GF-D8 (cell line): ENCODE data around the gene STRBP.
"Not testable (repeated sequence)": the region's sequence is repeated elsewhere in the genome, so short reads cannot be mapped to it uniquely, and the experiment has no call there.

Source experiments
- DNase-seq: peaks from one replicate; lab custom pipeline; 2025; lab: John Stamatoyannopoulos, UW

STRBP gene

GRCh38 chr9:123191260-123191659 lies 77.1 kb downstream of the STRBP start:
- no peak for DNase-seq

DNA sequence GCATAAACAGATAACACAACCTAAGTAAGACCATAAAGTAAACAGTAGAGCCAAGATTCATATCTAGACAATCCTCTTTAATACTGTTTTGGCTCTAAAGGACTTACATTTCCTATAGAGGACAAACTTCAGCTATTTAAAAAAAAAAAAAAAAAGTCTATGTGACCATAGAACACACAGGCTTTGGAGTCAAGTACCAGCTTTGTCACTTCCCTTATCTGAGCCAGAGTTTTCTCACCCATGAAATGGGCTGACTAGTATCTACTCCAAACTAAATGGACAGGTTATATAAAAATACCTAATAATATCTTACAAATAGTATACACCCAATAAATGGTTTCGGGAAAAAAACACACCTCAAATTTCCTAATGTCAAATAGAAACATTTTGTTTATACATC lies 81.3 kb downstream of the STRBP start:
- no peak for DNase-seq

- not testable (repeated sequence) for DNase-seq
These were observed 82.4 kb downstream of the STRBP start for GRCh38 chr9:123186029-123186428.

GRCh38 chr9:123176949-123177348 lies 91.4 kb downstream of the STRBP start:
- no peak for DNase-seq

- no peak for DNase-seq
These were observed 92.3 kb downstream of the STRBP start for GRCh38 chr9:123175854-123176629.

DNA sequence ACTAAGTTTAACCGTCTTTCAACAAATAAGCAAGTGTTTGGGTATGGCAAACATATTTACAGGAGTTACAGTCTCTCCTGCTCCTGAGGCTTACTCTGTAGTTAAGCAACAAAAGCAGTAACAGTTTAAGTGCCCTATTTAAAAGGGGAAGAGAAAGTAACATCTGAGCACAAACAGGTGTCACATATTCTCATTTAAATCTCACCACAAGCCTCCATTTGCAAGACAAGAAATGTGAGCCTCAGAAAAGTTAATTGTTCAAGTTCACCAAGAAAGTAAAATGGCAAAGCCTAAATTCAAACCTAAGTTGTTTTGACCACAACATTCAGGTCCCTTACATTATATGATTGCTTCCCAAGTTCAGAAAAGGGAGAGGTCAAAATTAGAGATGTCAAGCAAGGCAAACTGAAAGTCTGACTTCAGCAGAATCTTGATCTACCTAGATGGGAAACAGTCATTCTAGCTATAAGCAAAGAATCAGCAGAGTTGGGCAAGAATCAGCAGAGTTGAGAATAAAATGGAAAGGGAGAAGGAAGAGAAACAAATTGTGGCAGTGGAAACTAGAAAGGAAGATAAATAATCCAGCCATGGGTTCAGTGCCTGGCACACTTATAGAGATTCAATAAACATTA lies 93.4 kb downstream of the STRBP start:
- no peak for DNase-seq

GRCh38 chr9:123174079-123174478 lies 94.3 kb downstream of the STRBP start:
- no peak for DNase-seq

DNA sequence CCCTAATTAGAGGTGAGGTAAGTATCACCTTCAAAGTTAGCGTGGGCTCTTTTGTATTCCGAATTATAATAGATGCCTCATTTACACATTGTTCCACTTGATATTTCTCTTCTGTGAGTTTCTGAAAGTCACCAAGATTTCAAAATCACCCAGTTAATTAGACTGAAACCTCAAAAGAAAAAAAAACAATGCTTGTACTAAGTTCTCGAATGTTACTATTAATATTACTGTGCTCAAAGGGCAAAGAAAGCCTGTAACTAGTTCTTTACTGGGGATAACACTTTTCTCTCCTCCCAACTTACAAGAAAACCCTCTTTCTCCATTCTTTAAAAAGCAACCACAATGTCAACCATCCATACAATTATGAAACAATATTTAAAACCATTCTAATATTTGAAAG lies 98.5 kb downstream of the STRBP start:
- DNase-seq: no peak

DNA sequence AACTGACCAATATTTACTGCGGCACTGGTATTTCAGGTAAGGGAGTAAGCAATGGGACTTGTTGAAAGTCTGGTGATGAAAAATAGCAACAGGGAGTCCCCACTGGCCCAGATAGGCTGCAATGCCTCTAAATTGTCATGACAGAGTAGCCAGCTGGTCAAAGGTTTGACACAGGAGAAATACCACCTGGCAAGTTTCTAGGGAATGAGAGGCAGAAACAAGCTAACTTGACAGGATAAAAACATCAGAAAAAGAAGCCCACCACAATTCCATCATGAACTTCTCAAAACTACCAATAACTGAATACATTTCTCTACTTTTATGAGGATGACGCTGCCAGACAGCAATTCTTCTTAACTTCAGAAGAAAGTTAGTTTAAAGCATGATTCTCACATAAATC lies 99.8 kb downstream of the STRBP start:
- no peak for DNase-seq

DNA sequence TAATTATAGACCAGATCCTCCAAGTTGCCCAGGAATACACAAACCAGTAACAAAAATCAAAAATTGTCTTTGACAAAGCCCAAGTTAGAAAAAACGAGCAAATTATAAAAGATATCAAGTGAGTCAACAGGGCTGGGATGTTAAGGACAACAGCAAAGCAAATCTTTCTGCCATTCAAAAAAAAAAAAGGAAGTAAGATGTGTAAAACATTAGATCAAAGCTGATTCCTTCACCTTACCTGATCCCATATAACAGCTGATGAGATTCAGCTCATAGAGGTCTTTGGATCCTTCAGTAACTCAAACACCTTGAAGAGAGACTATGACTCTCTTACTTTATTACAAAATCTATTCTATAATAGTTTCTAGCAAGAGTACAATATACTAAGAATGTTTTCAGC lies 100.9 kb downstream of the STRBP start:
- DNase-seq: no peak

GRCh38 chr9:123165813-123166212 lies 102.6 kb downstream of the STRBP start:
- no peak for DNase-seq

GRCh38 chr9:123164285-123164684 lies 104.1 kb downstream of the STRBP start:
- no peak for DNase-seq

DNA sequence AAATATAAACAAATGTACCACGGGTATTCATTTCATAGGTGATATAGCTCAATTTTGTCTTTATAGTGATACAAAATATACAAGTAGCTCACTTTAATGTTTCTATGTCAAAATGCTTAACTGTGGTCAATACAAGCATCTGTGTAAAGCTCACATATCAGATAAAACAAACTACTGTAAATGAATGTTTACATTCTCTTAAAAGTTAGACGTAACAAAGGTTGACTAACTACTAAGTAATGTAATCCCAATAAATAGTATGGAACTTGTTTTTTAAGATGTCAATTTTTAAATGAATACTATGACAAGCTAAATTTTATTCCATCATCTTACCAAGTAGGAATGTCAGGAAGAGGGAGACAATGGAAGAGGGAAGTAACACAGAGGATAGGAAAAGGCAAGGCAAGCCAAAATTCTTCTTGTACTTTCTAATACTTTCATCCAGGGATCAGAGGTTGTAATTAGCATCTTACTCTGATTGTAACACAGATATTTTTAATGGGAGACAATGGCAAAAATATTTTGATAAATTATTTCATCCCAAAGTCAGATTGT lies 105.5 kb downstream of the STRBP start:
- DNase-seq: no peak

GRCh38 chr9:123162360-123162759 lies 106.0 kb downstream of the STRBP start:
- DNase-seq: no peak

GRCh38 chr9:123157221-123157620 lies 111.2 kb downstream of the STRBP start:
- no peak for DNase-seq

- DNase-seq: no peak
These were observed 117.5 kb downstream of the STRBP start for GRCh38 chr9:123150708-123151503.

DNA sequence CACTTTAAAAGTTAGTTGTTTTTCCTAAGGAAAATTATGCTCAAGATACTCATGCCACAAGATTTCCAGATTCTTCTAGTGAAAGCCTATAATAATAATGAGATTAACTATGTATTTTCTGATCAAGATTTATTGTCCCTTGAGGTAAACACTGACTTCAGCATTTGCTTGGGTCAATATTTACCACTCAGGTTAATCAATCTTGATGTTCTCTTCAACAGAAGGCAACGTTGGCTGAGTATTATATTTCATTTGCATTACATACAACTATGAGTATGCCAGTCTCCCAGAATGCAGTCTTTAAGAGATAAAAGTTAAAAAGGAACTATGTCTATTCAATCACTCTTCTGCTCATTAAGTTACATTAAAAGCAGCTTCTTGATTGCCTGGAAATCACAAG lies 119.3 kb downstream of the STRBP start:
- no peak for DNase-seq

DNA sequence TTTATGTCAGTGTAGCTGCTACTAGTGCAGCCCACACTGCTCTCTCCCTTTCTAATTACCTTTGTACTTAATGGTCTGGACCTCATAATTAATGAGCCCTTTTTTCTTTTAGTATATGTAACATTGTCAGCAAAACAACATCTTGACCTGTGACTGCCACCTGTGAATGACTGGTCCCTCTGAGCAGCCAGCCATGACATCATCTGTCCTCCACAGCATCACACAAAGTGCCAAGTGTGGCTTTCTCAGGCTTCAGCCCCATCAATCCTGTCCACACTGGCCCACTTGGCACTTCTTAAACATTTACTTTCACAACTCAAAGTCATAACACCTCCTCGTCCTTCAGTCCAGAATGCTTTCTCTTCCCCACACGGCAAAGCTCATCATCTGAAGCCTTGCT lies 130.2 kb downstream of the STRBP start:
- DNase-seq: no peak

- no peak for DNase-seq
These were observed 133.0 kb downstream of the STRBP start for GRCh38 chr9:123135430-123135829.

GRCh38 chr9:123132696-123133095 lies 135.7 kb downstream of the STRBP start:
- DNase-seq: no peak

DNA sequence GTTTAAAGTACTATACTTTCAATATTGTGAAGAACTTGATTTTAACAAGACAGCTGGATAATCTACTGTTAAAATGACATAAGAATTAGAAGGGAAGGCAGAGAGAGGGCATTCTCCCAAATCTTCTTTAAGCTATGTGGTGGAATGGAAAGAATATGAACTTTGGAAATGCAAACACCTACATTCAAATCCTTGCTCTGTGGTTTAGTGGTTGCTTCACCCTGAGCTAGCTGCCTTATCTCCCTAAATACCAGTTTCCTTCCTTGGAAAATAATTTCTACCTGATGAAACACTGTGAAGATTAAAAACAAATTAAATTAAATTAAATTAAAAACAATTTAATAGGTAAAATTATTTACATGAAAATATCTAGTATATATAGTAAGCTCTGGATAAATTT lies 136.4 kb downstream of the STRBP start:
- DNase-seq: peak; percentile 31

DNA sequence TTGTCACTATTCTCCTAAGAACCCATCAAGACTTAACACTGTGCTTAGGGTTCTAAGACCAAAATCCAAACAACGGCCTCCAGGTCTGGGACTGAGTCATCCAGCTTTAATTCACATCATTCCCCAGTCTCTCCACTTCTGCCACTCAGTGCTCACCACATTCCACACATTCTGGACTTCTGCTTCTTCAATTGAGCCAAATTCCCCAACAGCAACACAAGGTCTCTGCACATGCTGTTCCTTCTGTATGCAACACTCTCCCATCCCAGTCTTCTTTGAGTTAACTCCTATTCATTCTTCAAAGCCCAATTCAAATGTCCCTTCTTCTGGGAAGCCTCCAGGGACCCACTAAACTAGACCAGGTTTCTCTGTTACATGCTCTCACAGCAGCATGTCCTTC lies 137.1 kb downstream of the STRBP start:
- no peak for DNase-seq

DNA sequence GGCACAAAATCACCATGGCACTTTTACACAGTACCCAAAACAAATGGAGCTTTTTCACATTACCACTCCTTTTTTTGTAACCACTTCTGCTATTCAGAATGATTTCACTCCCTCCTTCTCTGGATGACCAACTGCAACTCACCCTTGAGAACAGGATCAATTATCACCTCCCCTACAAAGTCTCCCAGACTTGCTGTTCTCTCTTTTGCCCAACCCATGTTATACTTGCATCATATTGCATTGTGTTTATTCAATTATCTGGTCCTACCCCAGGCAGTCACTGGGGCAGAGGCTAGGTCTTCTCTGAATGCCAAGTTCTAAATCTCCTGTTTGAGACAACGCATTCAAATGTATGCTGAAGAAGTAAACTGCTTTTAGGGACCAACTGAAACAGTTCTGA lies 139.0 kb downstream of the STRBP start:
- no peak for DNase-seq
